Liver (tissue), 9 donors: ENCODE results near the gene NPIPA5. TPM values are rescaled to one million over a fixed set of nuclear protein-coding genes. Genes with fewer than 3 reads are reported as not detected.
"Not testable (repeated sequence)": the region's sequence is repeated elsewhere in the genome, so short reads cannot be mapped to it uniquely, and the experiment has no call there.

Source experiments
- DNase-seq: peaks from one replicate; pipeline ENCODE4 v3.0.0-alpha.2; 2017; ENCODE audit warnings: low spot score
- H3K27ac ChIP-seq, 2 donors: one replicate each; pipeline ENCODE4 v1.7.0; 2013; ENCODE audit warnings: inconsistent platforms in 2 of 2, low read length in 2 of 2, control low read depth in 1 of 2, low read depth in 1 of 2, mild to moderate bottlenecking in 1 of 2
- H3K27me3 ChIP-seq, 4 donors: one replicate each; pipeline versions ENCODE4 v1.6.1 to v1.7.0; 2013; ENCODE audit warnings: low read length in 3 of 4, inconsistent platforms in 1 of 4, mild to moderate bottlenecking in 1 of 4, moderate library complexity in 1 of 4; ENCODE audit not compliant: control insufficient read depth in 4 of 4, insufficient read depth in 4 of 4
- H3K36me3 ChIP-seq, 4 donors: one replicate each; pipeline versions ENCODE4 v1.6.1 to v1.7.0; 2013; ENCODE audit warnings: low read length in 3 of 4, mild to moderate bottlenecking in 3 of 4, low read depth in 1 of 4, moderate library complexity in 1 of 4; ENCODE audit not compliant: control insufficient read depth in 4 of 4, insufficient read depth in 3 of 4
- H3K4me1 ChIP-seq, 4 donors: one replicate each; pipeline versions ENCODE4 v1.6.1 to v1.7.0; 2013; ENCODE audit warnings: low read length in 3 of 4, mild to moderate bottlenecking in 3 of 4, moderate library complexity in 1 of 4; ENCODE audit not compliant: control insufficient read depth in 4 of 4, insufficient read depth in 4 of 4
- H3K4me3 ChIP-seq, 3 donors: one replicate each; pipeline versions ENCODE4 v1.6.1 to v1.7.0; 2013; ENCODE audit warnings: low read length in 3 of 3, control low read depth in 1 of 3, low read depth in 1 of 3, mild to moderate bottlenecking in 1 of 3
- H3K9ac ChIP-seq, 2 donors: one replicate each; pipeline ENCODE4 v1.7.0; 2013; ENCODE audit warnings: low read length in 2 of 2, mild to moderate bottlenecking in 2 of 2, moderate library complexity in 2 of 2, control low read depth in 1 of 2, low read depth in 1 of 2
- H3K9me3 ChIP-seq, 4 donors: one replicate each; pipeline versions ENCODE4 v1.6.1 to v1.7.0; 2013; ENCODE audit warnings: low read length in 3 of 4; ENCODE audit not compliant: control insufficient read depth in 4 of 4
- HNF4A ChIP-seq, 2 donors: conservative IDR thresholded peaks; 2 replicates each; pipeline ENCODE4 v1.6.1; 2016; ENCODE audit warnings: antibody characterized with exemption in 2 of 2, mild to moderate bottlenecking in 2 of 2
- RAD21 ChIP-seq, 2 donors: IDR thresholded peaks; 2 replicates each; pipeline ENCODE4 v1.6.1; 2016; ENCODE audit warnings: antibody characterized with exemption in 2 of 2, mild to moderate bottlenecking in 2 of 2
- RXRA ChIP-seq, 2 donors: IDR thresholded peaks; 2 replicates each; pipeline ENCODE4 v1.6.1; 2017 to 2018; ENCODE audit warnings: antibody characterized with exemption in 2 of 2, mild to moderate bottlenecking in 1 of 2
- SP1 ChIP-seq: IDR thresholded peaks from 2 replicates; pipeline ENCODE4 v1.6.1; 2018; ENCODE audit warnings: antibody characterized with exemption, mild to moderate bottlenecking
- TAF1 ChIP-seq: conservative IDR thresholded peaks from 2 replicates; pipeline ENCODE4 v1.6.1; 2016; ENCODE audit warnings: antibody characterized with exemption, mild to moderate bottlenecking
- WGBS: extraction: QIAGEN DNeasy Blood & Tissue Kit; methylation state at CpG from one replicate; pipeline ENCODE4 v1.1.7; 2013; 5-methylcytosine and 5-hydroxymethylcytosine counted together
- polyA plus RNA-seq, 2 donors: library from polyadenylated mRNA; stranded (reverse) in 1 of 2; unstranded in 1 of 2; fragments of 200-250 nt in 1 of 2; fragments of >200 nt in 1 of 2; fragmentation: Nextera tagmentation in 1 of 2; extraction: Ambion mirVana in 1 of 2; gene quantifications; one replicate each; pipeline versions ENCODE4 v1.2.1 to v1.2.3, GENCODE V29; 2013 to 2015
- total RNA-seq, 2 donors: library from RNA; depleted of rRNA; stranded (reverse); fragments of >200 nt; gene quantifications; one replicate each; pipeline ENCODE4 v1.2.3, GENCODE V29; 2014
- TF ChIP-seq, protein P1 (sequence below): IDR thresholded peaks from 2 replicates; pipeline ENCODE4 v1.6.1; 2016; ENCODE audit warnings: antibody characterized with exemption
- TF ChIP-seq, protein P2 (sequence below): IDR thresholded peaks from 2 replicates; pipeline ENCODE4 v1.6.1; 2016; ENCODE audit warnings: antibody characterized with exemption
- TF ChIP-seq, protein P3 (sequence below): IDR thresholded peaks from 2 replicates; pipeline ENCODE4 v1.6.1; 2016; ENCODE audit warnings: antibody characterized with exemption
- donor health status: healthy.
- donor health status: healthy.
- donor health status: healthy.
- donor health status: healthy.
- donor health status: healthy.

The NPIPA5 gene
- total and polyA plus RNA-seq, 4 donors: 1.0 to 5.1 (median 1.8) TPM; not detected in 1

- Histone ChIP-seq H3K4me1 (peaks cover 0 to 10% (median 3%) of the 10 kb centered on the region in 4 donors), H3K27me3 (no peaks in the 10 kb centered on the region), H3K9ac (no peak overlapping the region), H3K27ac (no peak overlapping the region), H3K36me3 (no peaks in the 10 kb centered on the region), H3K4me3 (no peak overlapping the region), H3K9me3 (no peaks in the 10 kb centered on the region)
- WGBS: 86% methylated on average over 6 of the region's 6 CpGs
- TF ChIP-seq, protein P1, sequence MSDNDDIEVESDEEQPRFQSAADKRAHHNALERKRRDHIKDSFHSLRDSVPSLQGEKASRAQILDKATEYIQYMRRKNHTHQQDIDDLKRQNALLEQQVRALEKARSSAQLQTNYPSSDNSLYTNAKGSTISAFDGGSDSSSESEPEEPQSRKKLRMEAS: no peak
- DNase-seq: no peak
Measured at GRCh38 chr16:15425861-15426260, 47.8 kb upstream of the NPIPA5 start.

GRCh38 chr16:15422222-15422621 lies 44.1 kb upstream of the NPIPA5 start:
- TF ChIP-seq RAD21 (IDR thresholded peaks at IDR 0.05) (no peak), RXRA (IDR thresholded peaks at IDR 0.05) (peak; percentile 51 to 57), SP1 (peak; percentile 34), TAF1 (no peak), HNF4A (conservative IDR thresholded peaks at IDR 0.05) (peak; percentile 54 to 57)
- no peak for DNase-seq
- WGBS: 46% methylated on average over 8 of the region's 8 CpGs

DNA sequence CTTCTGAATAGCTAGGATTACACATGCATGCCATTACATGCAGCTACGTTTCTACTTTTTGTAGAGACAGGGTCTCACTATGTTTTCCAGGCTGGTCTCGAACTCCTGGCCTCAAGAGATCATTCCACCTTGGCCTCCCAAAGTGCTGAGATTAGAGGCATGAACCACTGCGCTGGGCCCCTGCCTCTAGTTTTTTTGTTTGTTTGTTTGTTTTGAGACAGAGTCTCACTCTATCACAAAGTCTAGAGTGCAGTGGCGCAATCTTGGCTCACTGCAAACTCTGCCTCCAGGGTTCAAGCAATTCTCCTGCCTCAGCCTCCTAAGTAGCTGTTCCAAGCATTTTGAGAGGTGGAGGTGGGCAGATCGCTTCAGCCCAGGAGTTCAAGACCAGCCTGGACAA lies 43.6 kb upstream of the NPIPA5 start:
- TF ChIP-seq HNF4A (conservative IDR thresholded peaks at IDR 0.05): peak in 1 of 2 donors; percentile 41
- not testable (repeated sequence) for H3K27ac ChIP-seq, H3K36me3 ChIP-seq, DNase-seq, H3K9ac ChIP-seq, H3K27me3 ChIP-seq, H3K9me3 ChIP-seq, H3K4me3 ChIP-seq, H3K4me1 ChIP-seq
- WGBS: 68% methylated on average over 5 of the region's 5 CpGs

More at GRCh38 chr16:15422222-15422621, 44.1 kb upstream of the NPIPA5 start:
- no peaks in the 10 kb centered on the region for H3K9me3 ChIP-seq
- no peak overlapping the region for H3K27ac ChIP-seq
- peaks cover 0 to 7% (median 3%) of the 10 kb centered on the region in 4 donors for H3K4me1 ChIP-seq
- H3K36me3 ChIP-seq: no peaks in the 10 kb centered on the region
- no peaks in the 10 kb centered on the region for H3K27me3 ChIP-seq
- no peak overlapping the region for H3K9ac ChIP-seq
- H3K4me3 ChIP-seq: no peak overlapping the region

DNA sequence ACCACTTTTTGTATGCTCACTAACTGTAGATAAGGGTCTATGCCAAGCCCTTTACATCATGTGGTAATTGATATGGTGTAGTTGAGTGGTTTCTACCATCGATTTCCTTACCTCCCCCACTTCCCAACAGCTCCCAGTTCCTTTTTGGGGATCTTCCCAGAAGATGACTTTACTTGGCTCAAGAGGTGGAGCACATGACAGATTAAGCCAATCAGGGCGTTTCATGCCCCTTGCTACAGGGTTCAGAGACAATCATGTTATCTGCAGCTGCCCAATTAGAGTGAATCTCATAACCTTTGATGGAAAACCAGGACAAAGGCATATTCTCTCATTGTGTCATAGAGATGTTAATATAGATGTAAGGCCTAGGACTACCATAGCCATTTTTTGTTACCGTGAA lies 40.1 kb upstream of the NPIPA5 start:
- no peak overlapping the region for H3K9ac ChIP-seq
- H3K27me3 ChIP-seq: no peaks in the 10 kb centered on the region
- no peaks in the 10 kb centered on the region for H3K9me3 ChIP-seq
- no peak for DNase-seq
- TF ChIP-seq, protein P2, sequence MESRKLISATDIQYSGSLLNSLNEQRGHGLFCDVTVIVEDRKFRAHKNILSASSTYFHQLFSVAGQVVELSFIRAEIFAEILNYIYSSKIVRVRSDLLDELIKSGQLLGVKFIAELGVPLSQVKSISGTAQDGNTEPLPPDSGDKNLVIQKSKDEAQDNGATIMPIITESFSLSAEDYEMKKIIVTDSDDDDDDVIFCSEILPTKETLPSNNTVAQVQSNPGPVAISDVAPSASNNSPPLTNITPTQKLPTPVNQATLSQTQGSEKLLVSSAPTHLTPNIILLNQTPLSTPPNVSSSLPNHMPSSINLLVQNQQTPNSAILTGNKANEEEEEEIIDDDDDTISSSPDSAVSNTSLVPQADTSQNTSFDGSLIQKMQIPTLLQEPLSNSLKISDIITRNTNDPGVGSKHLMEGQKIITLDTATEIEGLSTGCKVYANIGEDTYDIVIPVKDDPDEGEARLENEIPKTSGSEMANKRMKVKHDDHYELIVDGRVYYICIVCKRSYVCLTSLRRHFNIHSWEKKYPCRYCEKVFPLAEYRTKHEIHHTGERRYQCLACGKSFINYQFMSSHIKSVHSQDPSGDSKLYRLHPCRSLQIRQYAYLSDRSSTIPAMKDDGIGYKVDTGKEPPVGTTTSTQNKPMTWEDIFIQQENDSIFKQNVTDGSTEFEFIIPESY: no peak
- TF ChIP-seq, protein P3, sequence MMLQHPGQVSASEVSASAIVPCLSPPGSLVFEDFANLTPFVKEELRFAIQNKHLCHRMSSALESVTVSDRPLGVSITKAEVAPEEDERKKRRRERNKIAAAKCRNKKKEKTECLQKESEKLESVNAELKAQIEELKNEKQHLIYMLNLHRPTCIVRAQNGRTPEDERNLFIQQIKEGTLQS: no peak
- H3K27ac ChIP-seq: no peak overlapping the region
- H3K4me3 ChIP-seq: no peak overlapping the region
- H3K36me3 ChIP-seq: no peaks in the 10 kb centered on the region
- H3K4me1 ChIP-seq: peaks cover 0 to 7% (median 3%) of the 10 kb centered on the region in 4 donors
- 88% methylated on average over 3 of the region's 3 CpGs for WGBS
